GM19025 (cell line): ENCODE data around the gene RBBP8NL.

Experiments used
- ATAC-seq: cut with Tn5 transposase; IDR thresholded peaks from one replicate; pipeline ENCODE4 v1.9.1; 2021; ENCODE audit warnings: mild to moderate bottlenecking, low read depth, moderate library complexity; ENCODE audit not compliant: unreplicated experiment

Gene RBBP8NL

GRCh38 chr20:62366370-62367135, 60.8 kb downstream of the RBBP8NL start:
- ATAC-seq = no peak

DNA sequence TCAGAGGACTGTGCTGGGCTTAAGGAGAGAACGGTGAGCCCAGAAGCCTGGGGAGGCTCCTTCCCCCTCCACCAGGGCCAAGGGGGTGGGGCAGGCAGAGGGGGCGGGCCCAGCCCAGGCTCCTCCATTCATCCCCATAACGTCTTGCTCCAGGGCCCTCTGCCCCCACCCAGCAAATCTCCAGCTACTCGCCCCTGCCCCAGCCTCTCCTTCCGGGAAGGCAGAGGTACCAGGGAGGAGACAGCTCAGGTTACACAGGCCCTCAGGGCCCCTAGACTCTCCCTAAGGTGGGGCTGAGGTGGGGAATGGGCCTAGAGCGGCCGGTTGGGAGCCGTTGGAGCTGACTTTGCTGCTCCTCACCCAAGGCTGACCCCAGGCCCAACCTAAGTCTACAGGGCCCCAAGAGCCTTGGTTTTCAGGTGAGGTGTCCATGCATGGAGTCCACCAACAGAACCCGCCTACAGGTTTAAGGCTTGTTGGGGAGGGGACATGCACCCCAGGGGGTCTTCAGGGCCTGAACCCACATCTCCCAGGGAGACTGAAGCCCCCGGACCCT, 61.4 kb downstream of the RBBP8NL start:
- ATAC-seq = no peak

DNA sequence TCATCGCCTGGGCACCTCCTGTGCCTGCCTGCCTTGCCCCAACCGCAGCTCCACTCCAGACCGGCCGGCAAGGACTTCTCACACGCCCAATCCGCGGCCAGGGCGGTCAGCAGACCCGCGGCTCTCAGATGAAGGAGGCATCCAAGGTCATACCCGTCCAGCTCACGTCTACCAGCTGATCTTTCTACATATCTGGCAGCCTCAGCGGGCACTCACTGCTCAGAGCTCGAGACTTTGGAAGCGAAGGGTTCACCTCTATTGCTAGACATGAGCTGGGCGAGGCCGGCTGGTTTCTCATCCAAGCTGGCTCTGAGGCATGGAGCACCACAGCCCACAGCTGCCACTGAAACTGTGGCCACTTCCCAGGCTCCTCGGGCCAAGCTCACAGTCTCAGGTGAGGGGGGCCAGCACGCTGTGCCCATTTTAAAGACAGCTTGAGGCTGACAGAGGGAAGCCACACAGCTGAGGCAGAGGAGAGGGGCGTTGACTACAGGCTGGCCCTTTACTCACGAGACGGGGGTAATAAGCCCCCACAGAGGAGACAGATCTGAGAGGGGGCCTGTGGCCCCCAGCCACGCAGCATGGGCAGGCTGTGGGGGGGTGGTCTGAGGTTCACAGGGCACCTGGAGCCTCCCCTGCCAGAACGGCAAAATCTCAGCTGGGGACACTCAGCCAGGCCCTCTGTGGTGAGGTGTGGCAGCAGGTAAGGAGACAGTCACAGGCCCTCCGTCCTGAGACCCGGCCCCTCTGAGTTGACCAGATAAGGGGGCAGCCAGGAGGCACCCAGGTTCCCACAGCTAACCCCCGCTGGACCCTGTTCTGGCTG, 62.2 kb downstream of the RBBP8NL start:
- no peak for ATAC-seq

- ATAC-seq = no peak
These were observed 63.2 kb downstream of the RBBP8NL start for GRCh38 chr20:62363920-62364851.

DNA sequence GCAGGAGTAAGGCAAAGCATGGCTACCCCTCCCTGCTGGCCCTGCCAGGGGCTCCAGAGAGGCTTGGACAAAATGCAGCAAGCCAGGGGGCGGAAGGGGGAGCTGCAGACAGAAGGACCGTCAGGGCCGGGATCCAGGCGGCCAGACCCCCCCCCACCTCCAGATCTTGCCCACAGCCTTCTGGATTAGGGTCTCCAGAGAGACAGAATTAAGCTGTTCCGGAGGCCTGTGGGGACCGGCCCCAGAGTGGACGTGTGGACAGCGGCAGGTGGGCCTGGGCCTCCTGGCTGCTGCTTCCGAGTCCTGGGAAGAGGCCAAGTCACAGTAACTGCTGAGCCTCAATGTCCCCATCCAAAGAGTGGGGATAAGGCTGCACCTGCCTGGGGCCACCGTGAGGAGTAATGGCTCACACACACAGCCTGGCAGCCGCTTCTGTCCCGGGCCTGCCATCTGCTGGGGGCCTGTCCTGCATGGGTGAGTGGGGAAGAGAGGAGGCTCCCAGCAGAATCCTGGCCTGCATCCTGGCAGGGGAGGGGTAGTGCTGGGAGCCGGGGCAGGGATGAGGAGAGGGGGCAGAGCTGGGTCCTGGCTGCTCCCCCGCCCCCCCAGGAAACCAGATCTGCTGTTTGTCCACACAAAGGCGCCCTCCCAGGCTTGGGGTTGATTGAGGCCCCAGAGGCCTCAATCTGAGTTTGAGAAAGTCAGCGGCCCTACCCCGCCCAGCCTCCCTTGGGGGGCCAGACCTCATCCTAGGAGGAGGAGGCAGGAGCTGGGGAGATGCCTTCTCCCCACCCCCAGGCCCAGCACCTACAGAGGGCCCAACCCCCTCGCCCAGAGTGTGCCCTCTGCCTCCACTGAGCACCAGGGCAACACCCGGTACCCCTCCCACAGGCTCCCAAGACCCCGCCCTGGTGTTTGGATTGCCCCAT, 64.1 kb downstream of the RBBP8NL start:
- ATAC-seq = no peak

DNA sequence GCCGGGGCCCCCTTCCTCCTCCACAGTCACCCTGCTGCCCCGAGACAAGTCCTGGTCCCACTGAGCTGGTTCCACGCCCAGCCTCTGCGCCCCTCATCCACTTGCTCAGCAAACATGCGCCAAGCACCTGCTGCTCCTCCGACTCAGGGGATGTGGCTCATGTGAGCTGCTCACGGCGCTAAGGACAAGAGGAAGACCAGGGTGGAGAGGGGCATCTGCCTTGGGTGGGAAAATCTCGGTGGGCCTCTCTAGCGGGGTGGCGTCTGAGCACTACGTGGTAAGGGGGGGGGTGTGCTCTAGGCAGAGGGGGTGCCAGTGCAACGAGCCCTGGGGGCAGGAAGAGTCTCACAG, 64.8 kb downstream of the RBBP8NL start:
- ATAC-seq = no peak

GRCh38 chr20:62361799-62362589, 65.3 kb downstream of the RBBP8NL start:
- ATAC-seq = no peak

GRCh38 chr20:62360854-62361798, 66.2 kb downstream of the RBBP8NL start:
- no peak for ATAC-seq
